Skeletal muscle satellite cell (primary cell): ENCODE data around the gene CUX1.
A peak's percentile ranks its signal among the peaks of the same experiment; 100 is the strongest.

Experiments
- H3K27me3 ChIP-seq: 2 replicates; pipeline ENCODE4 v1.7.0; 2013; ENCODE audit warnings: low read length; ENCODE audit not compliant: control insufficient read depth, insufficient read depth
- H3K36me3 ChIP-seq: 2 replicates; pipeline ENCODE4 v1.7.0; 2013; ENCODE audit warnings: mild to moderate bottlenecking, control low read depth, low read length; ENCODE audit not compliant: insufficient read depth
- H3K4me1 ChIP-seq: 2 replicates; pipeline ENCODE4 v1.7.0; 2013; ENCODE audit warnings: low read length; ENCODE audit not compliant: control insufficient read depth, insufficient read depth
- H3K4me2 ChIP-seq: 2 replicates; pipeline ENCODE4 v1.7.0; 2013; ENCODE audit warnings: mild to moderate bottlenecking, low read length
- H3K4me3 ChIP-seq: 2 replicates; pipeline ENCODE4 v1.7.0; 2013; ENCODE audit warnings: low read length
- H3K9ac ChIP-seq: 2 replicates; pipeline ENCODE4 v1.7.0; 2013; ENCODE audit warnings: mild to moderate bottlenecking, low read depth, low read length, moderate library complexity
- H3K9me3 ChIP-seq: replicated peaks from 2 replicates; pipeline ENCODE4 v1.7.0; 2013; ENCODE audit warnings: mild to moderate bottlenecking, control low read depth, low read length

CUX1 gene

GRCh38 chr7:102153599-102153946, 336.1 kb downstream of the CUX1 start:
- no peak overlapping the region for H3K9ac ChIP-seq
- no peaks in the 10 kb centered on the region for H3K9me3 ChIP-seq
- H3K4me1 ChIP-seq: peaks cover 8% of the 10 kb centered on the region
- H3K36me3 ChIP-seq: no peaks in the 10 kb centered on the region
- no peaks in the 10 kb centered on the region for H3K27me3 ChIP-seq
- H3K4me3 ChIP-seq: no peak overlapping the region
- H3K4me2 ChIP-seq: peak overlapping the region; percentile 25

GRCh38 chr7:102154425-102154824, 337.0 kb downstream of the CUX1 start:
- H3K9me3 ChIP-seq: no peaks in the 10 kb centered on the region
- no peak overlapping the region for H3K4me2 ChIP-seq
- no peaks in the 10 kb centered on the region for H3K27me3 ChIP-seq
- no peaks in the 10 kb centered on the region for H3K36me3 ChIP-seq
- peaks cover 8% of the 10 kb centered on the region for H3K4me1 ChIP-seq
- no peak overlapping the region for H3K4me3 ChIP-seq
- no peak overlapping the region for H3K9ac ChIP-seq

DNA sequence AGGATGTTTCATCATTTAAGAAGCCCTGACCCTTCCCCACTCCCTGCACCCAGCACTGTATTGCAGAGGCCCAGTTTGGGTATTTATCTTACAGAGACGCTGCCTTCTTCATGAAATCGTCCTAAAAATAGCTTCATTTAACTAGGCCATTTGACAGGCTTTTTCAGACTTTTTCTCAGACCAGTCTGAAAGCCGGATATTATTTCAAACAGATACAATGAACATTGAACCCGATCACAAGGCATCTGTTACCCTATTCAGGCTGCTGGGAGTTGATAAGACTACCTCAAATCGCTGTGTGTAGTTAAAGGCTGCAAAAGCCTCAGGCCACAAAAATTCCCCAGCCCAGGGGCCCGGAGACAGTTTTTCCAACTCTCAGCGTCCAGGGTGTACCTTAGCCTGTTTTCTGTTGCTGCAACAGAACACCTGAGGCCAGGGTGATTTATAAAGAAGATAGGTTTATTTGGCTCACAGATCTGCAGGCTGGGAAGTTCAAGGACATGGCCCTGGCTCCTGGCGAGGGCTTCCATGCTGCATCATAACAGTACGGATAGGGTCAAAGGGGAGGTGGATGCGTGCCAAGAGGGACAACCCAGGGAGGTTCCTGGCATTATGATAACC, 338.5 kb downstream of the CUX1 start:
- Histone ChIP-seq H3K4me1 (peaks cover 8% of the 10 kb centered on the region), H3K27me3 (no peaks in the 10 kb centered on the region), H3K4me2 (no peak overlapping the region), H3K4me3 (no peak overlapping the region), H3K36me3 (peaks cover 3% of the 10 kb centered on the region), H3K9me3 (no peaks in the 10 kb centered on the region), H3K9ac (no peak overlapping the region)

DNA sequence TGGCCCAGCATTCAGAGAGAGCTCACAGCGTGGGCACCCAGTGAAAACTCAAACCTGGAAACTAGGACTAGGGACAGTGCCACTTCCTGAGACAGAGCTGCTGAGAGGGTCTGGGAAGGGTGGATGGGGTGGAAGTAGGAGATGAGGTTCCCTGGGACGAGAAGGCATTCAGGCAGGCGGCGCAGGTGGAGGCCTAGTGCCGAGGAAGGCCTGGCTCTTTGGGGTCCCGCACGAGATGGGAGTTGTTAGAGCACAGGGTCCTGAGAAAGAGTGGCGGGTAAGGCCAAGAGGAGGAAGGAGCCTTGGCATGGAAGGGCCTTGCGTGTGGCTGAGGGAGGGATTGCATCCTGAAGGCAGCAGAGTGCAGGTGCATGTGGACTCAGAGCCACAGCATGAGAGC, 339.4 kb downstream of the CUX1 start:
- Histone ChIP-seq H3K4me1 (peaks cover 8% of the 10 kb centered on the region), H3K27me3 (no peaks in the 10 kb centered on the region), H3K4me2 (no peak overlapping the region), H3K9me3 (no peaks in the 10 kb centered on the region), H3K4me3 (no peak overlapping the region), H3K36me3 (peaks cover 3% of the 10 kb centered on the region), H3K9ac (no peak overlapping the region)

DNA sequence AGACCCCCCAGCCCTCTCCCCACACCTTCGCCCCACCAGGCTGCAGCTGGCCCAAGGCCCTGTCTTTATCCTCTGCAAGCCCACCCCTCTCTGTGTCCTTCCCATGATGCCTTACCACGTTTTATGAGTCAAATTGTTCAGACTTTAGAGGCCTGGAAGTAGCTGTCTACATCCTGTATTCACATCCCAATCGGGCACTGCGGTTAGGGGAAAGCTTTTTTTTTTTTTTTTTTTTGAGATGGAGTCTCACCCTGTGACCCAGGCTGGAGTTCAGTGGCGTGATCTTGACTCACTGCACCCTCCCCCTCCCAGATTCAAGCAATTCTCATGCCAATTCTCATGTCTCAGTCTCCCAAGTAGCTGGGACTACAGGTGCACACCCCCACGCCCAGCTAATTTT, 347.7 kb downstream of the CUX1 start:
- Histone ChIP-seq H3K36me3 (peaks cover 2% of the 10 kb centered on the region), H3K27me3 (no peaks in the 10 kb centered on the region), H3K9me3 (no peaks in the 10 kb centered on the region), H3K4me3 (no peak overlapping the region), H3K9ac (no peak overlapping the region), H3K4me1 (peaks cover 13% of the 10 kb centered on the region), H3K4me2 (no peak overlapping the region)

DNA sequence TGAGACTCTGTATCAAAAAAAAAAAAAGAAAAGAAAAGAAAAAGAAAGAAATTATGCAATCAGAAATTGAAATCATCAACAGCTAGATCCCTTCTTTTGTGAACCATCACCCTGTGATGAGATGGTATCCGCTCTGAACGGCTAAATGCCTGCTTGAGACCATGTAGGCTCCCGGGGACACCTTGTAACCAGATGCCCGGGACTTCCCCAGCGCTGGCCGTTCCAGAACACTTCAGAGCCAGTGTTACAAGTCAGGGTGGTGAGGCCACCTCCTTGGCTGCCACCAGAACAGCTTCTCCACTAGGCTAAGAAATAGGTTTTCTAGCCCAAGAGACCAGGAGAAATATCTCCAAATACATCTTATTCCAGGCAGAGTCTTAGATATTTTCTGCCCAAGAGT, 349.8 kb downstream of the CUX1 start:
- no peaks in the 10 kb centered on the region for H3K27me3 ChIP-seq
- peaks cover 24% of the 10 kb centered on the region for H3K4me1 ChIP-seq
- H3K9me3 ChIP-seq: no peaks in the 10 kb centered on the region
- H3K36me3 ChIP-seq: no peaks in the 10 kb centered on the region
- no peak overlapping the region for H3K4me2 ChIP-seq
- no peak overlapping the region for H3K9ac ChIP-seq
- H3K4me3 ChIP-seq: no peak overlapping the region

DNA sequence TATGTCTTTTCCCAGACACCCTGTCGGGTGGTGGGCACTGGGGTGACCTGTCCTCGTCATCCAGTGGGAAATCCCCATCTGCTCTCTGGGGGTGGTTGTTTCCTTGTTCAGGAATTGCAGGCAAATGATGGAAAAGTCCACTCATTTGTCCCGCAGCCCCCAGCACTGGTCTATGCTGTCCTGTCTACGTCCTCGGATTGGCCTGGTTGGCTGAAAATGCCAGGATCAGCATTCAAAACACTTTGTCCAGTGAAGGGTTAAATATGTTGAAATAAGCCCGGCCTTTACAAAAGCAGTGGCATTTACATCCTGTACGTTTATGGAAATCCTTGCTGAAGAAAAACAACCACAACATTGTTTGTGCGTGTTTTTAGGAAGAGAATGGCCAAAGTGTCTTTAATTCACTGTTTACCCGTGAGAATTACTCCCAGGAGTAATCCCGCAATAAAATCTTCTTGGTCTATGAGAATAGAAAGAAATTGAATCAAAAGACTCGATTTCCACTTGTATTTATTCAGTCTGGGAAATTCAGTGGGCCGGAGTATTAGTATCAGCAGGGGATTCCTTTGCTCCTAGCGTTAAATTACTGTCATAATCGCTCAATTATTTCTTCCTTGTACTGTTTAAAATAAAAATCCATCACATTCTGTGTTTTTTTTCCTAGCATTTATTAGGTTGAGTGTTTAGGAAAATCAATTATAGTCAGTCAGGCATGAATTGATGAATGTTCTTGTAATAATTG, 352.4 kb downstream of the CUX1 start:
- Histone ChIP-seq H3K9me3 (no peaks in the 10 kb centered on the region), H3K9ac (peak overlapping the region; percentile 75), H3K4me1 (peaks cover 24% of the 10 kb centered on the region), H3K4me3 (peak overlapping the region; percentile 66), H3K4me2 (peak overlapping the region; percentile 96), H3K27me3 (no peaks in the 10 kb centered on the region), H3K36me3 (no peaks in the 10 kb centered on the region)

DNA sequence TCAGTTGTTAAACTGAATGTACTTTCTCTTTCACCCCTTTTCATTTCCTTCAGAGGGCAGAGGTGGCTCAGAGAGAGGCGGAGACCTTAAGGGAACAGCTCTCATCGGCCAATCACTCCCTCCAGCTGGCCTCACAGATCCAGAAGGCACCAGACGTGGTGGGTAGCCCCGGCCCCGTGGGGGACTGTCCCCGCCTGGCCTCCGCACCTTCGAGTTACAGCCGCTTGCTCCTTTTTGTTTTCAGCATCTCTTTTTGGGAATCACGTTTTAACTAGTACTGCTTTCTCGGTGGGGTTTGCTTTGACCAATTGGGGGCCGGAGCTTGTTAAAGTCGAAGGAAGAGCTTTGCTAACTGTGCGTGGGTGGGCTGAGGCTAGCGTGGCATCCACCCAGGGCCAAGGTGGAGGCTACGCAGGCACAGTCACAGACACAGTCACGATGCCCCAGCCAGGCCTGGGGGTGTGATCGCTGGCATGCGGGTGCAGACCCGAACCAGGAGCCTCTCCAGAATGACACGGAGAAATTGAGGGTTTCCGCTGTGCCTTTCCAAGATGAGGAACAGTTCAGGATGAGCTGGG, 353.1 kb downstream of the CUX1 start:
- H3K4me3 ChIP-seq: peak overlapping the region; percentile 66
- no peaks in the 10 kb centered on the region for H3K9me3 ChIP-seq
- H3K4me1 ChIP-seq: peaks cover 24% of the 10 kb centered on the region
- peak overlapping the region; percentile 75 for H3K9ac ChIP-seq
- H3K36me3 ChIP-seq: peaks cover 2% of the 10 kb centered on the region
- no peaks in the 10 kb centered on the region for H3K27me3 ChIP-seq
- H3K4me2 ChIP-seq: peak overlapping the region; percentile 96

DNA sequence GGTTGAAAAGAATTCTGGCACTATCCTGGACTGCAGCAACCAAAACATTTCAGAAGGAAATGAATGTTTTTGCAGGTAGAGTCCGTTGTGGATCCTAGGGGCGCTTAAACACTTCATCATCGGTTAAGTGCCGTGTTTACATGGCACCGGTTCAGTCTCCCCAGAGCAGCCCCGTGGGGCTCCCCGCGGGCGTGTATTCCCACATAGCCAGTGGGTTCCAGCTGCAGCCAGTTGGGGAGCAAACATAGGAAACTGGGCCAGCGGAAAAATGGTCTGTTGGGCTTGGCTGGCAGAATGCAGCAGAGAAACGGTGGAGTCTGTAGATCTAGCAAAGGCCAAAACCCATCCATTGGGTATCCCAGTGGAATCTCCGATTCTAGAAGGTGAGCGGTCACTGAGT, 356.2 kb downstream of the CUX1 start:
- no peaks in the 10 kb centered on the region for H3K9me3 ChIP-seq
- H3K4me2 ChIP-seq: no peak overlapping the region
- peaks cover 7% of the 10 kb centered on the region for H3K36me3 ChIP-seq
- no peaks in the 10 kb centered on the region for H3K27me3 ChIP-seq
- H3K4me1 ChIP-seq: peaks cover 23% of the 10 kb centered on the region
- no peak overlapping the region for H3K4me3 ChIP-seq
- H3K9ac ChIP-seq: no peak overlapping the region

DNA sequence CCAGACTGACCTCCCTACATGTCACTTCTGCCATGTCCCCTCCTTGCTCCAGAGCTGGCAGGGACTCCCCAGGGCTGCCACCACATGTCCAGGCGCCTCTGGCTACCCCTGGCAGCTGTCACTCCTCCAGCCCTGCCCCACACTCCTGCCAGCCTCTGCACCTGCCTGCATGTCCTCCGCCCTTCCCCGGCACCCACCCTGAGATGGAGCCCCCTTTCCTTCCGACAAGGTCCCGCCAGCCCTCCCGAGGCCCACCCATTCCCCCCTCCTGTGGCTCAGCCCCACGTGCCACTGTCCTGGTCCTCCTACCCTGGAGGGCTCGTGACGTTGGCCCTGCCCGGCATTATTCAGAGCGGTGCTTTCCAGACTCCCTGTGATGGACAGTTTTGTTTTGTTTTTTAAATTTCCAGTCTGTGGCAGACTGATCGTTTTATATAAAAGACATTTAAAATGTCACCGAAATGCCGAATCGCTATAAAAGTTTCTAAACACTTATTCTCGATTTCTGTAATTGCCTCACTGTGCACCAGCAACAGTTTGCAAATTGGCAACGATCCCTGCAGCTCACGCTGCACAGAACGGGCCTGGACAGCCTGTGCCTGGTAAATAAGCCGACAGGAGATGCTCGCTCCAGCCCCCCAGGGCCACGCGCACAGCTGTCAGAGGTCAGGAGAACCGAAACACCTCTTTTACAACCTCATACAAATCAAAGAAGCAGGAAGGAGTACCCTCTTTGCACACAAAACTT, 358.2 kb downstream of the CUX1 start:
- Histone ChIP-seq H3K27me3 (no peaks in the 10 kb centered on the region), H3K9me3 (no peaks in the 10 kb centered on the region), H3K4me3 (no peak overlapping the region), H3K4me1 (peaks cover 6% of the 10 kb centered on the region), H3K9ac (no peak overlapping the region), H3K36me3 (peaks cover 7% of the 10 kb centered on the region), H3K4me2 (no peak overlapping the region)

DNA sequence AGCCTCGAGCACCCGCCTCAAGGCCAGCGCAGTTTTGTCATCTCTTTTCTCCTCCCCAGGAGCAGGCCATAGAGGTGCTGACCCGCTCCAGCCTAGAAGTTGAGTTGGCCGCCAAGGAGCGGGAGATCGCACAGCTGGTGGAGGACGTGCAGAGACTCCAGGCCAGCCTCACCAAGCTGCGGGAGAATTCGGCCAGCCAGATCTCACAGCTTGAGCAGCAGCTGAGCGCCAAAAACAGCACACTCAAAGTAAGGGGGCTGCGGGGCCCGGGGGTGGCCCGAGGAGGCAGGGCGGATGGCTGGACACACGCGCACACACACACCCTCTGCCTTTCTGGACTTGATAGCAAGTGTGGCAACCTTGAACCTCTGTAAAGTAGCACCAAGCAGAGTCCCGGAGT, 361.0 kb downstream of the CUX1 start:
- Histone ChIP-seq H3K36me3 (peaks cover 10% of the 10 kb centered on the region), H3K9me3 (no peaks in the 10 kb centered on the region), H3K9ac (no peak overlapping the region), H3K4me2 (no peak overlapping the region), H3K4me1 (no peaks in the 10 kb centered on the region), H3K27me3 (no peaks in the 10 kb centered on the region), H3K4me3 (no peak overlapping the region)
